Neural progenitor cell (in vitro differentiated cells): ENCODE data around the gene DPYD. TPM values are rescaled to one million over a fixed set of nuclear protein-coding genes. Genes with fewer than 3 reads are reported as not detected.
A peak's percentile ranks its signal among the peaks of the same experiment; 100 is the strongest.

Experiments used
- DNase-seq: peaks from one replicate; pipeline ENCODE4 v3.0.0-alpha.2; 2016; ENCODE audit warnings: low spot score
- H2AFZ ChIP-seq: fragments of 200-600 bp; sonication (generic); replicated peaks from 2 replicates; pipeline ENCODE4 v1.6.1; 2016; ENCODE audit warnings: antibody characterized with exemption
- H3F3A ChIP-seq: fragments of 200-600 bp; sonication (generic); 2 replicates; pipeline ENCODE4 v1.6.1; 2016; ENCODE audit warnings: antibody characterized with exemption, low read depth
- H3K27ac ChIP-seq: fragments of 200-600 bp; sonication (generic); 2 replicates; pipeline ENCODE4 v1.5.1; 2016; ENCODE audit warnings: mild to moderate bottlenecking
- H3K27me3 ChIP-seq: fragments of 200-600 bp; sonication (generic); 2 replicates; pipeline ENCODE4 v1.6.1; 2016; ENCODE audit warnings: mild to moderate bottlenecking, moderate library complexity
- H3K36me3 ChIP-seq: fragments of 200-600 bp; sonication (generic); 2 replicates; pipeline ENCODE4 v1.5.1; 2016
- H3K4me1 ChIP-seq: fragments of 200-600 bp; sonication (generic); 2 replicates; pipeline ENCODE4 v1.6.1; 2016; ENCODE audit warnings: mixed run types
- H3K4me2 ChIP-seq: fragments of 200-600 bp; sonication (generic); 2 replicates; pipeline ENCODE4 v1.6.1; 2016
- H3K4me3 ChIP-seq: fragments of 200-600 bp; sonication (generic); 2 replicates; pipeline ENCODE4 v1.5.1; 2016
- H3K79me2 ChIP-seq: fragments of 200-600 bp; sonication (generic); 2 replicates; pipeline ENCODE4 v1.6.1; 2016; ENCODE audit warnings: low read depth
- H3K9ac ChIP-seq: fragments of 200-600 bp; sonication (generic); 2 replicates; pipeline ENCODE4 v1.6.1; 2016
- H3K9me3 ChIP-seq: fragments of 200-600 bp; sonication (generic); 2 replicates; pipeline ENCODE4 v1.5.1; 2016; ENCODE audit warnings: low read depth
- H4K20me1 ChIP-seq: fragments of 200-600 bp; sonication (generic); 2 replicates; pipeline ENCODE4 v1.6.1; 2016; ENCODE audit warnings: low read depth
- H3K27ac Mint-ChIP-seq: 3 replicates; pipeline ENCODE4 v1.8.0; 2021; ENCODE audit warnings: mixed read lengths
- H3K27me3 Mint-ChIP-seq: 2 replicates; pipeline ENCODE4 v1.8.0; 2022; ENCODE audit warnings: low read depth, mild to moderate bottlenecking, inconsistent platforms, moderate library complexity, mixed read lengths; ENCODE audit not compliant: insufficient read depth
- H3K36me3 Mint-ChIP-seq: 3 replicates; pipeline ENCODE4 v1.8.0; 2021; ENCODE audit warnings: mixed read lengths
- H3K4me1 Mint-ChIP-seq: 3 replicates; pipeline ENCODE4 v1.8.0; 2021; ENCODE audit warnings: mixed read lengths
- H3K4me3 Mint-ChIP-seq: 3 replicates; pipeline ENCODE4 v1.8.0; 2021; ENCODE audit warnings: mild to moderate bottlenecking, moderate library complexity, mixed read lengths
- H3K9me3 Mint-ChIP-seq: 3 replicates; pipeline ENCODE4 v1.8.0; 2020; ENCODE audit warnings: mixed read lengths
- EZH2 ChIP-seq: fragments of 200-600 bp; sonication (generic); IDR thresholded peaks from 2 replicates; pipeline ENCODE4 v1.6.1; 2017; ENCODE audit warnings: antibody characterized with exemption, mild to moderate bottlenecking, moderate library complexity
- EZH2phosphoT487 ChIP-seq: fragments of 200-600 bp; sonication (generic); IDR thresholded peaks from 2 replicates; pipeline ENCODE4 v1.6.1; 2017; ENCODE audit warnings: antibody characterized with exemption
- total RNA-seq: library from RNA; depleted of rRNA; stranded (reverse); fragments of >200 nt; gene quantifications from 2 replicates; pipeline ENCODE4 v1.2.3, GENCODE V29; 2015; ENCODE audit warnings: low replicate concordance
- TF ChIP-seq, protein P1 (sequence below): fragments of 200-600 bp; sonication (generic); IDR thresholded peaks from 2 replicates; pipeline ENCODE4 v1.5.1; 2017; ENCODE audit warnings: antibody characterized with exemption, mild to moderate bottlenecking

DPYD gene
- total RNA-seq, 1 donor from 2014 or later, result 0.43 TPM

- TF ChIP-seq EZH2phosphoT487 (no peak), EZH2 (peak; percentile 20)
- TF ChIP-seq, protein P1, sequence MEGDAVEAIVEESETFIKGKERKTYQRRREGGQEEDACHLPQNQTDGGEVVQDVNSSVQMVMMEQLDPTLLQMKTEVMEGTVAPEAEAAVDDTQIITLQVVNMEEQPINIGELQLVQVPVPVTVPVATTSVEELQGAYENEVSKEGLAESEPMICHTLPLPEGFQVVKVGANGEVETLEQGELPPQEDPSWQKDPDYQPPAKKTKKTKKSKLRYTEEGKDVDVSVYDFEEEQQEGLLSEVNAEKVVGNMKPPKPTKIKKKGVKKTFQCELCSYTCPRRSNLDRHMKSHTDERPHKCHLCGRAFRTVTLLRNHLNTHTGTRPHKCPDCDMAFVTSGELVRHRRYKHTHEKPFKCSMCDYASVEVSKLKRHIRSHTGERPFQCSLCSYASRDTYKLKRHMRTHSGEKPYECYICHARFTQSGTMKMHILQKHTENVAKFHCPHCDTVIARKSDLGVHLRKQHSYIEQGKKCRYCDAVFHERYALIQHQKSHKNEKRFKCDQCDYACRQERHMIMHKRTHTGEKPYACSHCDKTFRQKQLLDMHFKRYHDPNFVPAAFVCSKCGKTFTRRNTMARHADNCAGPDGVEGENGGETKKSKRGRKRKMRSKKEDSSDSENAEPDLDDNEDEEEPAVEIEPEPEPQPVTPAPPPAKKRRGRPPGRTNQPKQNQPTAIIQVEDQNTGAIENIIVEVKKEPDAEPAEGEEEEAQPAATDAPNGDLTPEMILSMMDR, result no peak
- Histone ChIP-seq H3K9me3 (no peaks in the 10 kb centered on the region), H3K4me1 (no peaks in the 10 kb centered on the region), H3K27me3 (peaks cover 29% of the 10 kb centered on the region), H3K9ac (no peak overlapping the region), H2AFZ (peak overlapping the region; percentile 93), H3K4me2 (peak overlapping the region; percentile 98), H3K27ac (no peak overlapping the region), H3K36me3 (no peaks in the 10 kb centered on the region), H3F3A (peaks cover 14% of the 10 kb centered on the region), H3K79me2 (no peaks in the 10 kb centered on the region), H4K20me1 (no peaks in the 10 kb centered on the region), H3K4me3 (peak overlapping the region; percentile 77)
- Mint-ChIP-seq H3K27ac (no peak overlapping the region), H3K36me3 (no peaks in the 10 kb centered on the region), H3K4me1 (peaks cover 16% of the 10 kb centered on the region), H3K27me3 (peaks cover 4% of the 10 kb centered on the region), H3K9me3 (no peaks in the 10 kb centered on the region), H3K4me3 (peak overlapping the region; percentile 91)
- DNase-seq, result peak; percentile 44
Observed at GRCh38 chr1:97920276-97920831, 480 bp downstream of the DPYD start.

- no peak overlapping the region for H3K9ac ChIP-seq
Observed at GRCh38 chr1:97919585-97920261, 1.1 kb downstream of the DPYD start.

GRCh38 chr1:97918961-97919360, 1.9 kb downstream of the DPYD start:
- no peak overlapping the region for H2AFZ ChIP-seq
- Mint-ChIP-seq H3K27ac (no peak overlapping the region), H3K4me1 (peaks cover 12% of the 10 kb centered on the region), H3K27me3 (peaks cover 2% of the 10 kb centered on the region), H3K36me3 (no peaks in the 10 kb centered on the region), H3K4me3 (peak overlapping the region; percentile 91), H3K9me3 (no peaks in the 10 kb centered on the region)
- H3K27me3 ChIP-seq, result peaks cover 29% of the 10 kb centered on the region
- no peak overlapping the region for H3K9ac ChIP-seq
- no peak for DNase-seq
- no peak overlapping the region for H3K4me2 ChIP-seq
- TF ChIP-seq EZH2 (no peak), EZH2phosphoT487 (no peak)
- TF ChIP-seq, protein P1, result no peak
- H4K20me1 ChIP-seq, result no peaks in the 10 kb centered on the region
- H3K4me1 ChIP-seq, result no peaks in the 10 kb centered on the region
- no peak overlapping the region for H3K4me3 ChIP-seq
- H3K9me3 ChIP-seq, result no peaks in the 10 kb centered on the region
- no peak overlapping the region for H3K27ac ChIP-seq
- no peaks in the 10 kb centered on the region for H3K36me3 ChIP-seq
- no peaks in the 10 kb centered on the region for H3K79me2 ChIP-seq
- H3F3A ChIP-seq, result peaks cover 14% of the 10 kb centered on the region

More at GRCh38 chr1:97919585-97920261, 1.1 kb downstream of the DPYD start:
- Mint-ChIP-seq H3K27me3 (peaks cover 2% of the 10 kb centered on the region), H3K4me3 (peak overlapping the region; percentile 91), H3K36me3 (no peaks in the 10 kb centered on the region), H3K4me1 (peaks cover 12% of the 10 kb centered on the region), H3K27ac (no peak overlapping the region), H3K9me3 (no peaks in the 10 kb centered on the region)
- Histone ChIP-seq H3K27me3 (peaks cover 29% of the 10 kb centered on the region), H3F3A (peaks cover 14% of the 10 kb centered on the region), H3K4me2 (peak overlapping the region; percentile 98), H2AFZ (no peak overlapping the region), H3K36me3 (no peaks in the 10 kb centered on the region), H4K20me1 (no peaks in the 10 kb centered on the region), H3K27ac (no peak overlapping the region), H3K4me3 (peak overlapping the region; percentile 77), H3K9me3 (no peaks in the 10 kb centered on the region), H3K4me1 (no peaks in the 10 kb centered on the region), H3K79me2 (no peaks in the 10 kb centered on the region)
- TF ChIP-seq, protein P1, result no peak
- TF ChIP-seq EZH2 (peak; percentile 25), EZH2phosphoT487 (no peak)
- no peak for DNase-seq
